GM12878 (cell line): Measurements from ENCODE around the gene CHRFAM7A. TPM values are rescaled to one million over a fixed set of nuclear protein-coding genes. Genes with fewer than 3 reads are reported as not detected.
"Not testable (repeated sequence)": the region's sequence is repeated elsewhere in the genome, so short reads cannot be mapped to it uniquely, and the experiment has no call there.

Experiments
- ATAC-seq: fragments of 200-7000 bp; cut with Tn5 transposase; 3 replicates; pipeline ENCODE4 v1.9.1; 2020; ENCODE audit warnings: mild to moderate bottlenecking, moderate library complexity
- BruUV-seq: library from RNA; stranded (reverse); fragments of 400-500 nt; replicated peaks from 2 replicates; lab custom pipeline; 2021; lab: Mats Ljungman, UMichigan
- CTCF ChIA-PET: fragments of 300-600 bp; sonication (Branson Sonifier 250); formaldehyde crosslinking; extraction: SDS; loops from one replicate; lab custom pipeline; 2021; ENCODE audit warnings: inconsistent platforms; lab: Yijun Ruan, JAX
- POLR2A ChIA-PET: fragments of 350-600 bp; formaldehyde crosslinking; extraction: SDS; loops from one replicate; lab custom pipeline; 2021; ENCODE audit warnings: inconsistent platforms; lab: Charles Lee
- RAD21 ChIA-PET: fragments of 300-600 bp; sonication (Branson Sonifier 250); formaldehyde crosslinking; loops from one replicate; lab custom pipeline; 2023; ENCODE audit warnings: antibody characterized with exemption; ENCODE audit not compliant: unreplicated experiment; lab: Charles Lee
- SMC1A ChIA-PET: fragments of 300-600 bp; sonication (Branson Sonifier 250); formaldehyde crosslinking; loops from one replicate; lab custom pipeline; 2023; ENCODE audit not compliant: unreplicated experiment, uncharacterized antibody; lab: Charles Lee
- DNase-seq: peaks from one replicate; pipeline ENCODE4 v3.0.0-alpha.2; 2011; ENCODE audit warnings: low read depth, low spot score
- FAIRE-seq: peaks from 3 replicates; lab custom pipeline; 2011; peaks lifted over from hg19 to GRCh38; lab: Jason Lieb, UNC
- H2AFZ ChIP-seq: 2 replicates; pipeline ENCODE4 v1.6.0; 2011; ENCODE audit warnings: low read depth, low read length, control low read depth; ENCODE audit not compliant: control insufficient read depth
- H3K27ac ChIP-seq: 2 replicates; pipeline ENCODE4 v1.5.1; 2011; ENCODE audit warnings: control low read depth; ENCODE audit not compliant: control insufficient read depth, insufficient read depth
- H3K27me3 ChIP-seq, 2 experiments: replicated peaks in 1 of 2; 2 replicates each; pipeline versions ENCODE4 v1.6.0 to v1.6.1; 2011; ENCODE audit warnings: low read length in 1 of 2; ENCODE audit not compliant: control insufficient read depth in 2 of 2, insufficient read depth in 2 of 2
- H3K36me3 ChIP-seq, 2 experiments: 2 replicates each; pipeline ENCODE4 v1.5.1; 2011; ENCODE audit warnings: low read length in 1 of 2; ENCODE audit not compliant: control insufficient read depth in 2 of 2, insufficient read depth in 2 of 2
- H3K4me1 ChIP-seq: 2 replicates; pipeline ENCODE4 v1.6.1; 2011; ENCODE audit warnings: mild to moderate bottlenecking, low read length, moderate library complexity, mixed read lengths; ENCODE audit not compliant: control insufficient read depth, insufficient read depth
- H3K4me2 ChIP-seq: 2 replicates; pipeline ENCODE4 v1.6.0; 2011; ENCODE audit warnings: control low read depth; ENCODE audit not compliant: control insufficient read depth, insufficient read depth
- H3K4me3 ChIP-seq: fragments of 200-600 bp; sonication (generic); 2 replicates; pipeline ENCODE4 v1.5.1; 2016
- H3K79me2 ChIP-seq: 2 replicates; pipeline ENCODE4 v1.6.0; 2011; ENCODE audit warnings: low read length; ENCODE audit not compliant: control insufficient read depth, insufficient read depth
- H3K9ac ChIP-seq: 2 replicates; pipeline ENCODE4 v1.8.0; 2011; ENCODE audit warnings: low read length, control low read depth, mixed read lengths; ENCODE audit not compliant: control insufficient read depth, insufficient read depth
- H3K9me3 ChIP-seq: replicated peaks from 3 replicates; pipeline ENCODE4 v1.5.1; 2011; ENCODE audit warnings: mild to moderate bottlenecking, low read length; ENCODE audit not compliant: control insufficient read depth, insufficient read depth
- H4K20me1 ChIP-seq: 2 replicates; pipeline ENCODE4 v1.6.0; 2011; ENCODE audit not compliant: control insufficient read depth, insufficient read depth
- WGBS: methylation state at CpG from one replicate; pipeline ENCODE4 v1.1.6; 2016; ENCODE audit warnings: low lambda C conversion rate; ENCODE audit not compliant: insufficient replicate concordance, insufficient coverage; ENCODE audit errors: missing lambda C conversion rate; 5-methylcytosine and 5-hydroxymethylcytosine counted together
- in situ Hi-C: fragments of 300-500 bp; cut with MboI; formaldehyde crosslinking; loops from 9 replicates; pipeline ENCODE4 v1.14.3; 2018; ENCODE audit warnings: mixed read lengths
- intact Hi-C: fragments of 100-400 bp; cut with micrococcal nuclease; formaldehyde crosslinking; loops from one replicate; pipeline ENCODE4 v1.14.2; 2022; ENCODE audit not compliant: unreplicated experiment
- polyA plus RNA-seq, 11 experiments: library from polyadenylated mRNA; depleted of rRNA in 4 of 11; unstranded in 6 of 11; stranded (reverse) in 5 of 11; fragments of >200 nt; fragmentation: Nextera tagmentation in 4 of 11; fragmentation: Illumina TruSeq in 1 of 11; extraction: Ambion mirVana in 4 of 11; extraction: Trizol in 1 of 11; gene quantifications; 1 replicate in 1 of 11; 2 replicates in 10 of 11; pipeline versions ENCODE4 v1.2.1 to v1.2.3, GENCODE V29; 2011 to 2016; ENCODE audit warnings: inconsistent platforms in 2 of 11, missing spikeins in 2 of 11, low read depth in 1 of 11
- total RNA-seq, 4 experiments: library from RNA; depleted of rRNA in 3 of 4; stranded (reverse); fragments of >200 nt in 3 of 4; fragmentation: Illumina TruSeq in 1 of 4; extraction: Trizol in 1 of 4; gene quantifications; 2 replicates each; pipeline versions ENCODE4 v1.2.1 to v1.2.3, GENCODE V29; 2013 to 2021

CHRFAM7A gene
- total and polyA plus RNA-seq, 10 of the 15 experiments (the other 5 are each of a cell fraction or from before 2014, with no cell fraction given) = 0.25 to 0.75 (median 0.37) TPM; not detected in 5

DNA sequence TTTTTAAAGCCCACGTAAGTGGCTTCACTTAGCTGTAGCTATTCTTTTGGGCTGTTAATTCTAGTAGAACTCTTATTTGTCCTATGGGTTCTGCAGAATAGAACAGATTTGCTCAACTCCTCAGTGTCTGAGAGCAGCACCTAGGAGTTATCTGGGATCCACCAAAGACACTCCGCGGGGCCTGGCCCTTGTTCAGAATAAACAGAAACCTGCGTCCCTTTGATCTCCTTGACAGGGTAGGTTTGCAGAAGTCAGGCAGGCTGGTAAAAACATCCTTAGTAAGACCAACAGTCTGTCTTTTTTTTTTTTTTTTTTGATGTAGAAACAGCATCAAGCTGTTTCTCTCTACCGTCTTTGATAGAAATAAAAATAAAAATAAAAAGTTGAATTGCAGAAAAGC lies 31.9 kb downstream of the CHRFAM7A start:
- H3K27ac ChIP-seq, H3K4me2 ChIP-seq, SMC1A ChIA-PET, H3K4me1 ChIP-seq, H3K36me3 ChIP-seq, H4K20me1 ChIP-seq, H2AFZ ChIP-seq, BruUV-seq, CTCF ChIA-PET, RAD21 ChIA-PET, DNase-seq, intact Hi-C loops, H3K79me2 ChIP-seq, ATAC-seq, H3K4me3 ChIP-seq, H3K9ac ChIP-seq, POLR2A ChIA-PET, H3K9me3 ChIP-seq, in situ Hi-C loops, FAIRE-seq, H3K27me3 ChIP-seq: not testable (repeated sequence)
- no CpG with 5 or more reads among the region's 5 CpGs for WGBS

DNA sequence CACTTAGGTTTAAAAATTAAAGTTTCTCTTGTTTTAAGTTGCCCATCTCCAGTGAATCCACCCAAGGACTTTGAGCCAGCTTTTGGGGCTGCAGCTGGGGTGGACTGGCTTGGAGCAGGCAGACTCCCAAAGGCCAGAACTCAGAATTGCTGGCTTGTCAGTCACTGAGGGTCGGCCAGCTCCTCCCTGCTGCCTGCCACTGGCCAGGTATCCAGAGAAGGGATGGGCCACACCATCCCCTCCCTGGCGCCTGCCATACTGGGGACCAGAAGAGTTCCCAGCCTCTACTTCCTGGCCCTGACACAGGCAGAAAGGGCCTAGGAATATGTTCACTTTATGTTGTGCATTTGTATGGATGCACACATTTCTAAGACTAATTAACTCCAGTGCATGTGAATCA lies 32.4 kb downstream of the CHRFAM7A start:
- DNase-seq, H3K4me1 ChIP-seq, SMC1A ChIA-PET, H3K4me2 ChIP-seq, H3K9me3 ChIP-seq, BruUV-seq, H3K4me3 ChIP-seq, H2AFZ ChIP-seq, H3K27me3 ChIP-seq, in situ Hi-C loops, H3K36me3 ChIP-seq, FAIRE-seq, H3K9ac ChIP-seq, H3K79me2 ChIP-seq, ATAC-seq, RAD21 ChIA-PET, H4K20me1 ChIP-seq, intact Hi-C loops, CTCF ChIA-PET, POLR2A ChIA-PET, H3K27ac ChIP-seq: not testable (repeated sequence)
- WGBS = no CpG with 5 or more reads among the region's 2 CpGs

DNA sequence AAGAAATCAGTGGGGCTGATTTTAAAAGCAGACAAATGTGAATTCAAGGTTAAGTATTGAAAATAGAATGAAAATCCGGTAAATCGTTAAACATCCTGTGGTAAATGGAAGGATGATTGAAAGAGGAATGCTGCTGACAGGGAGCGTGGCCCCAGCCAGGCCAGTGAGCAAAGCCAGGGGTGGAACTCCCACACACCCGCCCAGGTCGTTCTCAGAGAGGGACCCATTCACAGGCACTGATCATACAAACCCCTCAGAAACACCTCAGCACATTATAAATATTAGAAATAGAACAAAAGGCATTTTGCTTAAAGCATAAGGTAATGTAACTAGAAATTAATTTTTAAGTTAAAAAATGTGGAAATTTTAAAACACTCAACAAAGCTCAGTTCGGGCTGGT lies 38.3 kb downstream of the CHRFAM7A start:
- SMC1A ChIA-PET, FAIRE-seq, H2AFZ ChIP-seq, H3K27me3 ChIP-seq, H3K9ac ChIP-seq, H3K9me3 ChIP-seq, ATAC-seq, in situ Hi-C loops, CTCF ChIA-PET, POLR2A ChIA-PET, H3K79me2 ChIP-seq, H3K4me1 ChIP-seq, H3K4me2 ChIP-seq, H4K20me1 ChIP-seq, H3K27ac ChIP-seq, H3K36me3 ChIP-seq, DNase-seq, BruUV-seq, RAD21 ChIA-PET, H3K4me3 ChIP-seq, intact Hi-C loops: not testable (repeated sequence)
- 25% methylated on average over 3 of the region's 6 CpGs for WGBS

DNA sequence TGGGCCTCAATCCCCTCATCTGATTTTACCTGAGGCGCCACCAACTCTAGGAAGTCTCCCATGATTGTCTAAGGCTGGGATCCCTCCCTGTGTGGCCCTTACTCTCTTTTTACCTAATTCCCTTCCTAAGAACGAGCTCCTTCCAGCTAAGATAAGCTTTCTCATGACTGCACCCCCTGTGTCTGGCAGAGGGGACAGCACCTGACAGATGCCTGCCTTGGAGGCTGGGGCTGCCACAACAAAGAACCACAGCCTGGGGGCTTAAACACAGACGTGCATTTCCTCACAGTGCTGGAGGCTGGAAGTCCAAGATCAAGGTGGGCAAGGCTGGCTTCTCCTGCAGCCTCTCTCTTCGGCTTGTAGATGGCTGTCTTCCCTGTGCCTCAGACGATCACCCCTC lies 43.5 kb downstream of the CHRFAM7A start:
- in situ Hi-C loops, H2AFZ ChIP-seq, RAD21 ChIA-PET, H4K20me1 ChIP-seq, H3K27ac ChIP-seq, SMC1A ChIA-PET, H3K9ac ChIP-seq, BruUV-seq, H3K4me3 ChIP-seq, H3K36me3 ChIP-seq, FAIRE-seq, intact Hi-C loops, H3K27me3 ChIP-seq, H3K4me1 ChIP-seq, H3K9me3 ChIP-seq, POLR2A ChIA-PET, H3K79me2 ChIP-seq, CTCF ChIA-PET, DNase-seq, H3K4me2 ChIP-seq, ATAC-seq: not testable (repeated sequence)
- WGBS = no CpG with 5 or more reads among the region's 5 CpGs
